Stimulated activated CD4-positive, alpha-beta T cell treated with anti-CD3 and anti-CD28 coated beads, Interleukin-15, amount 100 ng/mL, for 24 hours (primary cell): ENCODE measurements around the gene THAP8.
"Not testable (repeated sequence)": the region's sequence is repeated elsewhere in the genome, so short reads cannot be mapped to it uniquely, and the experiment has no call there.

Experiments used
- DNase-seq: peaks from one replicate; pipeline ENCODE4 v3.0.0-alpha.2; 2020

The THAP8 gene, protein sequence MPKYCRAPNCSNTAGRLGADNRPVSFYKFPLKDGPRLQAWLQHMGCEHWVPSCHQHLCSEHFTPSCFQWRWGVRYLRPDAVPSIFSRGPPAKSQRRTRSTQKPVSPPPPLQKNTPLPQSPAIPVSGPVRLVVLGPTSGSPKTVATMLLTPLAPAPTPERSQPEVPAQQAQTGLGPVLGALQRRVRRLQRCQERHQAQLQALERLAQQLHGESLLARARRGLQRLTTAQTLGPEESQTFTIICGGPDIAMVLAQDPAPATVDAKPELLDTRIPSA

DNA sequence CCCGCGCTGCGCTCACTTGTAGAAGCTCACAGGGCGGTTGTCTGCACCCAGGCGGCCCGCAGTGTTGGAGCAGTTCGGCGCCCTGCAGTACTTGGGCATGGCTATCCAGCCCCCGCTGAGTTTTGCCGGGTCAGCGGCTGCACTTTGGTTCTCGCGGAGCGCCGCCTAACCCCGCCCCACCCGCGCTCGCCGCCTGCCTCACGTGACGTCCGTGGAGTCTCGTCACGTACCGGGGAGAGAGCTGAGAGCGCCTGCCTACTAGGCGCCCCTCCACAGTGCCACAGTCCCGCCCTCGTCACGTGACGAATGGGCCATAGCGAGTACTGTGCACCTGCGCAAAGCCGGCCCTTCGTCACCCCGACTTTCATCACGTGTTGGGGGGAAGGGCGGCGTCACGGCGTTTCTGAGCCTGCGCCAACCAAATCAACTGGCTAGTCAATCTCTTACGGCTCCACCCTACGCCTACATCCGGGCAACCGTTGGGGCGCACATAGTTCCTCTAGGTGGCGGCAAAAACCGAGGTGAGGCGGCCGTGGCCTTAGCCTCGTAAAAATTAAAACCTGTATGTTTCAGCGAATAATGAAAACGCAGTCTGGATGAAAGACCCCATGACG is at the start of gene THAP8:
Gene THAP8 (minus strand): TSS at position 167 of the 614 bp plus-strand sequence. CDS start 68 bp downstream, at position 99.
- peak; percentile 100 for DNase-seq

DNA sequence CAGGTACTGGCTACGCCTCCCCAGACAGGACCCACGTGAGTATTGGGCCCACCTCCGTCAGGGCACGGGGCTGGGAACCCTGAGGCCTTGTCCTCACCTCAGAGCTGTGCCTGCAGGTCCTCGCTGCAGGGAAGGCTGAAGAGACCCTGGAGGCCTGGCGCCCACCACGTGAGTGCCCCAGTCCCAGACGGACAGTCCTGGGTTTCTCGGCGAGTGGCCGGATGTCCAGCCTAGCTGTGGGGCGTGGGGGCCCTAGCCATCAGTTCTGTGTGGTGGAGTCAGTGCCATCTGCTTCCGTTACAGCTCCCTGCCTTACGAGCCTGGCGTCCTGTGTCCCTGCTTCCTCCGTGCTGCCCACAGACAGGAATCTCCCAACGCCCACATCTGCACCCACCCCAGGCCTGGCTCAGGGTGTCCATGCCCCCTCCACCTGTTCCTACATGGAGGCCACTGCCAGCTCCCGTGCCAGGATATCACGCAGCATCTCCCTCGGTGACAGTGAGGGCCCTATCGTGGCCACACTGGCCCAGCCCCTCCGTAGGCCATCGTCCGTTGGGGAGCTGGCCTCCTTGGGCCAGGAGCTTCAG is 49.0 kb upstream of the THAP8 start:
- no peak for DNase-seq

DNA sequence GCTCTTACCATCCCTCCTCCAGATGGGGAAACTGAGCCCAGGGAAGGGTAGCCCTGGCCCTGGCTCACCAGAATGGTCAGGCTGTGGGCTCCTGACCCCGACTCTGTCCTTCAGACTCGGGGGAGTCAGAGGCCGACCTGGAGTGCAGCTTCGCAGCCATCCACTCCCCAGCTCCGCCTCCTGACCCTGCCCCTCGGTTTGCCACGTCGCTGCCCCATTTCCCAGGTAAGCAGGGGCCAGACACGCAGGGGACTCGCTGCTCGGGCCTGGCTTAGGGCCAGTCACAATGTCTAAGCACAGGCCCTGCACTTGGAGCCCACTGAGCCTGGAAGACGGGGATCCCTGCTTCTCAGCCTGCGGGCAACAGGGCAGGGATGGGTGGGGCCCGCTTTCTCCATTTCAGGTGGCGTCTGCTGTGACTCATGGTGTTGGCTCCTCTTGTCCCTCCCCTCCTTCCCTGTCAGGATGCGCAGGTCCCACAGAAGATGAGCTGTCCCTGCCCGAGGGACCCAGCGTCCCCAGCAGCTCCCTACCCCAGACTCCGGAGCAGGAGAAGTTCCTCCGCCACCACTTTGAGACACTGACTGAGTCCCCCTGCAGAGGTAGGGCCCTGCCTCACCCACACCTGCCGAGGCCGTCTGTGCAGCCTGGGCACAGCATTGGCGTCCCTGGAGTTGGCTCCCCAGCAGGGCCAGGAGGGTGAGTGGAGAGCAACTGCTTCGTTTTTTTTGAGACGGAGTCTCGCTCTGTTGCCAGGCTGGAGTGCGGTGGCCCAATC is 47.7 kb upstream of the THAP8 start:
- no peak for DNase-seq

DNA sequence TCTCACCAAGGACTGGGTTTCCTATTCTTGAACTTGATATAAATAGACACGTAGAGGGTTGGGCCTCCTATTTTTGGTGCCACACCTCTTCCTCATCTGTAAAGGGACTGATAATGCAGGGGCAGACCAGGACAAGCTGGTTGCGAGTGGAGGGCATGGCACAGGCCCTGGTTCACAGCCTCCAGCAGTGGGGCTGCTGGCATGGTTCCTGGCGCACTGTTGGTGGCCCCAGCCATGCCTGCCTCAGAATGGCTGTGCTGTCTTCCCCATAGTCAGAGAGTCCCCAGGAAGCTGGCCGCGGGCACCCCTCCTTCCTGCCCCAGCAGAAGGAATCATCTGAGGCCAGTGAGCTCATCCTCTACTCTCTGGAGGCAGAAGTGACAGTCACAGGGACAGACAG is 46.4 kb upstream of the THAP8 start:
- no peak for DNase-seq

DNA sequence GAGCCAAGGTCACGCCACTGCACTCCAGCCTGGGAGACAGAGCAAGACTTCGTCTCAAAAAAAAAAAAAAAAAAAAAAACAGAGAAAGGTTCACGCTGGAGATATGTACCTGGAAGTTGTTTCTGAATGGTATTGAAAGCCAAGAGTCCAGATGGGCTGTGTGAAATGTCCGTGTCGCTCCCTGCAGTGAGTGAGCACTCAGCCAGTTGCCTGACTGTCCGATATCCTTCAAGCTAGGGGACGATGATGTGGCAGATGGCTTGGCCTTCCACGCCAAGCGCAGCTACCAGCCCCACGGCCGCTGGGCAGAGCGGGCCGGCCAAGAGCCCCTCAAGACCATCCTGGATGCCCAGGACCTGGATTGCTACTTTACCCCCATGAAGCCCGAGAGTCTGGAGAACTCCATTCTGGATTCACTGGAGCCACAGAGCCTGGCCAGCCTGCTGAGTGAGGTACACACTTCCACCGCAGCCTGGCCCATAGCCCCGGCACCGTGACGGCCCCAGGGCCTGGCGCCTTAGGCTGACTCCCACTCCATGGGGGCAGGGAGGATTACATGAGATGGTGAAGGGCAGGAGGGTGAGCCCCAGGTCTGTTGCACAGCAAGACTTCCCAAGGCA is 45.2 kb upstream of the THAP8 start:
- DNase-seq, result no peak

DNA sequence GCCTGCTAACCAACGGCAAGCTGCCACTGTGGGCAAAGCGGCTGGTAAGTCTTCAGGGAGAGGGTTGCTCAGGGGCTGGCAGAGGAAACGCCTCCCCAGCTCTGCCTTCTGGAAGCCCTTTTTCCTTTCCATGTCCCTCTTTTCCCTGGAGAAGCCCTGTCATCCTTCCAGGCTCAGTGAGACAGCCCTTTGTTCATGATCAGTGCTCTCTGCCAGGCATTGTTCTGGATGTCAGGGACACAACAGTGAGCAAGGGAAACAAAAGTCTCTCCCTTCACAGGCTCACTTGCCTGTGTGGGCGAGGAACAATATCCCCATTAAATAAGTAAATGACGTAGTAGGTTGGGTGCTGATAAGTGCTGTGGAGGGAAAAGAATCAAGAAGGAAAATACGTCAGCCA is 43.0 kb upstream of the THAP8 start:
- DNase-seq, result no peak

DNA sequence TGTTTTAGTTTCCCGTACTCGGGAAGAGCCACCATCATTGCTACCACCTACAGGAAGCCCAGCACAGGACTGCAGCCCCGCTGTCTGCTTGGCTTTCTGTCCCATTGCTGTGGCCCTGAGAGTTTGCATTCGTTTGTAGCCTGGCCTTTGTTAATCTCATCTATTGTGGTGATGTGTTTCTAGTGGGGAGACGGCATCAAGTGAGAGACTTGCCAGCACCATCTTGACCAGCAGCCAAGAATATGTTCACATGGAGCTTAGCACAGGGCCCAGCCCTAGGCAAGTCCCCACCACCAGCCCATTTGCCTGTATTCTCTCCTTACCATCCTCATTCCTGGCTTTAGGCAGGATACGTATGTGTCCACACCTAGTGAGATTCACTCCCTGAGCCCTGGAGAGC is 39.6 kb upstream of the THAP8 start:
- DNase-seq, result no peak

DNA sequence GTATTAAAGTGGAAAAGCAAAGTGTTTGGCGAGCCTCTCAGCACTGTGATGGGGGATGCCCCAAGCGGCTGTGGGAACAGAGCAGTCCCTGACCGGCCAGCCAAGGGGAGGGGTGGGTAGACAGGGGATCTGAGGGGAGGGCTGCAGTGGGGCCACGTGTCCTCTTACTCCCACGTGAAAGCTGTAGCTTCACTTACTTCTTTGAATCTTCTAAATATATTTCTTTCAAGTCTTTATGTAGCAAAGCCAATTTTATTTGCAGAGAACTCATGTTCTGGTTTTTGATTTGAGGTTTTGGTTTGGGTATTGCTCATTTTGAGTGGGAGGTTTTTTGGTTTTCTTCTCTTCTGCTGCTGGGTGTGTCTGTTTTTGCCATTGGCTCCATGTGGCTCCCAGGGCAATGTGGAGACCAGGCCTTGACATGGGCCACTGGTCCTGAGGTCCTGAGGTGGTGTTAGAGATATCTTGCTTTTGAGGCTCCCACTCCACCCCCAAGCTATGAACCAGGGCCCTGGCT is 39.1 kb upstream of the THAP8 start:
- DNase-seq, result peak; percentile 44

DNA sequence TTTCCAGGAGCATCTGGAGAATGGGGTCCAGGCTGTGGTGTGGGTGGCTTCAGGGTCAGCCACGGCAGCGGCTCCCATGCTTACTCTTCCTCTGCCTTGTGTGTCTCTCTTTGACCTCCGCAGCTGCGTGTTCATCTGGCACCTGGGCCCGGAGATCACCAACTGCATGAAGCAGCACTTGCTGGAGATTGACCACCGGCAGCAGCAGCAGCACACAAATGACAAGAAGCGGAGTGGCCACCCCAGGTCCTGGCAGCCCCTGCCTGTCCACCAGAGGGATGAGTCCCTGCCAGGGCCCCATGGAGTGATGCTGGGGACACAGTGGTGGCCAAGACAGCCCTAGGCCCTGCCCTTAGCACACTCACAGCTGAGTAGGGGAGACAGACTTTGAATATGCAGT is 38.5 kb upstream of the THAP8 start:
- DNase-seq, result no peak

DNA sequence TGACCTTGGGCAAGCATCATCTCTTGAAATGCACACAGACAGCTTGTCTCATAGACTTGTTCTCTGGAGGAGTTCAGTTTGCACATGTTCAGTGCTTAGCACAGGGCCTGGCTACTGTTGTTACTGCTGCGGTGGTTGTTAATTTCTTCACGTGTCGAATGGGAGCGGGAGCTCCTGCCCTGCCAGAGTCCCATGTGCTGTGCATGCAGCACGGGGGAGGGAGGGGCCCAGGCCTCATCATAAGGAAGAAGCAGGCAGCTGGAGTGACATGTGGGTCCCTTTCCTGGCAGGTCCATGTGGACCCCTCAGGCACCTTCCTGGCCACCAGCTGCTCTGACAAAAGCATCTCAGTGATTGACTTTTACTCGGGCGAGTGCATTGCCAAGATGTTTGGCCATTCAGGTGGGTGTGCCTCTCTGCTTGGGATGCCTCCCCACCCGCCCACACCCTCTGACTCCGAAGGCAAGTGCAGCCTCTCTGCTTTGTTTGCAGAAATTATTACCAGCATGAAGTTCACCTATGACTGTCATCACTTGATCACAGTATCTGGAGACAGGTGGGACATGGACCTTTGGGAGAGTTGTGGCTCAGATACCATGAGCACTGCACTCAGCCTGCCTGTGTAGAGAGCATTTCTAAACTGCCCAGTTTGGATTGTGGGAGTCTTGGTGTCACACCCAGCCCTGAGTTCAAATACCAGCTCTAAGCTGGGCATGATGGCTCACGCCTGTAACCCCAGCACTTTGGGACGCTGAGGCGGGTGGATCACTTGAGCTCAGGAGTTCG is 37.0 kb upstream of the THAP8 start:
- DNase-seq, result no peak

DNA sequence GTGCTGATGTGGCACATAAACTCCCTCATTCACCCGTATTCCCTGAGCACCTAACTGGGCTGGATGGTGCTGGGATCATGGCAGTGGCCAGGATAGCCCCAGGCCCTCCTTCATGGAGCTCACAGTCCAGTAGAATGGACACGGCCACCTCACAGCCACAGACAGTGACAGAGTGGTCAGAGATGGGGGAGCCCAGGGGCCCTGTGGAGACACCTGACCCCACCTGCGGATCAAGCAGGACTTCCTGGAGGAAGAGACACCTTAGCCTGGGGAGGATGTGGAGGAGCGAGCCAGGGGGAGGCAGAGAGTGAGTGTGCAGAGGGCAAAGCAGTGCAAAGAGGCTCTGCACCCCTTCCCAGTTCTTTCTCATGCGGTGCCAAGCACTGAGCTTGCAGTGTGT is 35.8 kb upstream of the THAP8 start:
- DNase-seq, result no peak

DNA sequence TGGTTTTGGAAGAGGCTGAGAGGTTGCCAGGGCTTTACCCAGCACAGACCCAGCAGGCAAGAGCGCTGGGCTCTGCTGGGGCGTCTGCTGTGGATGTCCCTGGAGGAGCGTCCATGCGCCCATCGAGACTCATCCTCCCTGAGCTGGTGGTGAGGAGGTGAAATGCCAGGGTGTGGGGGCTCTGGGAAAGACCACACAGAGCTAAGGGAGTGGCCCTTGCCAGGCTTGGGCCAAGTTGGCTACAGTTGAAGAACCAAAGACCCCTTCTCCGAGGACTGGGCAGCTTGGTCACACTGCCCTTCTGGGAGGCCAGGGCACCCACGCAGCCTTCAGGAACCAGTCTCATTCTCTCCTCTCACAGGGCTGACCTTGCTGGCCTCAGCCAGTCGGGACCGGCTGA is 32.2 kb upstream of the THAP8 start:
- no peak for DNase-seq

DNA sequence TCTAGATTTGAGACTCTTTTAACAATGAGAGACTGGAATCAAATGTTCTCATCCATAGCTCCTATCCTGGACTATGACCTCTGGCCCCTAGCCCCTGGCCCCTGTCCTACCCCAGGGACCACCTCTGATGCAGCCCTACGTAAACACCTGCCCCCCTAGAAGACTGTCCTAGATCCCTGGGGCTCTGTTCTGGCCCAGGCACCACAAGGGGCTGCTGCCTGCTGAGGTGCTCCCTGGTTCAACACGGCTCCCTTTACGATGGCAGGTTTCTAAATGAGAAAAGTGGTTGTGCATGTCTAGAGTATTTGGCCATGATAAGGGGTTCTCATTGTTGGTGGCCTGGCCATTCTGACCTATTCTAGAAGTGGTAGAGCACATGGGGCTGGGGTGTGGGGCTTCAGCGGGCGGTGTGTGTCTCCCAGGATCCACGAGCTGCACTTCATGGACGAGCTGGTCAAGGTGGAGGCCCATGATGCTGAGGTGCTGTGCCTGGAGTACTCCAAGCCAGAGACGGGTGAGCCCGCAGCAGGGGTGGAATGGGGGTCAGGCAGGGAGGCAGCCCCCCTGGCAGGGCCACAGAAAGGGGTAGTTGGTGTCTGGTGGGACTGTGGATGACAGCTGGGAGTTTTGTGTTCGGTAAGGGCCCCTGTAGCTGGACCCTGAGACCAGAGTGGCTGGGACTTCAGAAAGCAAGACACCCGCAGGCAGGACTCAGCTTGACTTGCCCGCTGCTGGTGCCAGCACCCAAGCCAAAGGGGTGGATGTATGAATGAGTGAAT is 30.3 kb upstream of the THAP8 start:
- DNase-seq, result no peak

DNA sequence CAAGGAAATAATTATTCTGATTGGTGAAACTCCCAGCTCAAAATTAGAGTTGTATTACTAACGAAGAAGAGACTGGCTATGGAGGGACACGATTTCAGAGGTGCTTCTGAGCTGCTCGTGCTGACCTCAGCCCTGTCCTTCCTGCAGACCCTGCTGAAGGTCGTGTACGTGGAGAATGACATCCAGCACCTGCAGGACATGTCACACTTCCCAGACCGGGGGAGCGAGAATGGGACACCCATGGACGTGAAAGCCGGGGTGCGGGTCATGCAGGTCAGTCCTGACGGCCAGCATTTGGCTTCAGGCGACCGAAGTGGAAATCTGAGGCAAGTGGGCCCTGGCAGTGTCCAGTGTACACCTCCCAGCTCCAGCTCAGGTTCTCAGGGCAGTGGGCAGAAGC is 28.8 kb upstream of the THAP8 start:
- DNase-seq, result no peak

DNA sequence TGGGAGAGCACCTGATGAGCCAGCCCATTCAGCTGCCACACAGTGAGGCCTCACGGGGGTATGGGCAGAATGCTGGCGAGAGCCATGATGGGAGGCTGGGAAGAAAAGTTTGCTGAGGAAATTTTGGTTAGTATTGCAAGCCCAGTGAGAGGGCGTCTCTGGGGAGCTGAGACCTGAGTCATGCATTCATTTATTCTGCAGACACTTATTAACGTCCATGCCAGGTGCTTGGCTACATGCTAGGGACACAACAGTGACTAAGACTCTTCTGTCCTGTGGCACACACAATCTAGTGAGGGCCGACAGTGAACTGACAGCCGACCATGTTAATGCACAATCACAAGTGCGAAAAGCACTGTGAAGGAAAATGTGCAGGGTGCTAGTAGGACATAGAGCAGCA is 27.8 kb upstream of the THAP8 start:
- no peak for DNase-seq

DNA sequence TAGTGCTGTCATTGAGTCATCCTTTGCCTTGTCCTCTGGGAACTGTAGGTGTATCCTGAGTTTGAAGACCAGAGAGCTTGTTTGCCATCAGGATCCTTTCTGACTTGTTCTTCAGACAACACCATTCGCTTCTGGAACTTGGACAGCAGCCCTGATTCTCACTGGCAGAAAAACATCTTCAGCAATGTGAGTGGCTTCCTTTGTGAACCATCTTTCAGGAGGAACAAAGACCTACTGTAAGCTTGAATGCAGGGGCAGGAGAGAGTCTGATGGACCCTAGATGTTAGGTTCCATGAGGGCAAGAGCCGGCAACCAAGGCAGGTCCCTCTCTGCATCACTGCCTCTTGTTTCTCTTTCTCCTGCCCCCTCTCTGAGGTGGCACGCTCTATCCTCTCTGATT is 27.3 kb upstream of the THAP8 start:
- DNase-seq, result no peak

DNA sequence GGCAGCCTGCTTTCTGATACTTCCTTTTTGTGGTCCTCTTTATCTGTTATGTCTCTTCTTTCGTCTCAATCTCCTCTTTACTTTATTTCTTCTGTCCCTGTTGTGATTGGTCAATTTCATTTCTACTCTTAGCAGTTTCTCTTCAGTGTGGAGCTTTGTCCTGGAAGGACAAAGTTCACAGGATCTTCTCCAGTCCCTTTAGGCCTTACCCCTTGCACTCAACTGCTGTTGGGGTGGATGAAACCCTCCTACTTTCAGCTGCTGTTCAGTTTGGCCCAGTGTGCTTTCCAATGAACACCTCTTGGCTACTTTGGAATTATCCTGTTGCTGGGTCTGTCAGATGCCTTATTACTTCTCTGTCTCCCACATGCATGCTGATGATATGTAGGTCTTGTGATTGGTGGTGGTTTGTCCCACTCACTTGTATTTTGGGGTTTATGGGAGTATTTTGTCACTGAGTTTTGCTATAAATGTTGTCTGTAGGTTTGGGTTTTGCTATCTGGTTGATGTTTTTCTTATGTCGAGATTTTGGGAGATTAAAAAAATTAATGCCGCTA is 25.4 kb upstream of the THAP8 start:
- DNase-seq, result no peak

DNA sequence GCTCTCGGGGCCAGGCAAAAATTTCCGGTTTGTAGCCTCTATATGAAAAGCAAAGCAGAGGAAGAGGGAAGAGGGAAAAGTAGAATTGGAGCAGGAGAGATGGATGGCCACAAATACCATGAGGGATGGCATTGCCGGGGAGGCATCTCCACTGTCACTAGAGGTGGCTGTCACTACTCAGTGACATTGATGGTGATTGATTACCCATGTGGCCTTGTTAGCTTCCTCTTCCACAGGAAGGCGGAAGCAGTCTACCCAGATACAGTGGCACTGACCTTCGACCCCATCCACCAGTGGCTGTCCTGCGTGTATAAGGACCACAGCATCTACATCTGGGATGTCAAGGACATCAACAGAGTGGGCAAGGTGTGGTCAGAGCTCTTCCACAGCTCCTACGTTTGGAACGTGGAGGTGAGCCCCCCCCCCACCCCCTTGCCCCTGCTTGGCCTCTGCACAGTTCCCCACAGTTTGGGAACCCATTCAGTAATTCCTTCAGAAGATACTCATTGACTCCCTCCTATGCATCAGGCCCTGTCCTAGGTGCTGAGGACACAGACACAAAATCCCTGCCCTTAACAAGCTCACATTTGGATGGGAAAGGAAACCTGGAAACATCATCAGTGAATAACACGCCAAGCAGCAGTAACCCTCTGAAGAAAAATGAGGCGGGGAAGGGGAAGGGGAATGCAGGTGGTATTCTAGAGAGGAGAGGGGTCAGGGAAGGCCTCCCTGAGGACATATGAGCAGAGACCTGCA is 19.2 kb upstream of the THAP8 start:
- DNase-seq, result no peak

DNA sequence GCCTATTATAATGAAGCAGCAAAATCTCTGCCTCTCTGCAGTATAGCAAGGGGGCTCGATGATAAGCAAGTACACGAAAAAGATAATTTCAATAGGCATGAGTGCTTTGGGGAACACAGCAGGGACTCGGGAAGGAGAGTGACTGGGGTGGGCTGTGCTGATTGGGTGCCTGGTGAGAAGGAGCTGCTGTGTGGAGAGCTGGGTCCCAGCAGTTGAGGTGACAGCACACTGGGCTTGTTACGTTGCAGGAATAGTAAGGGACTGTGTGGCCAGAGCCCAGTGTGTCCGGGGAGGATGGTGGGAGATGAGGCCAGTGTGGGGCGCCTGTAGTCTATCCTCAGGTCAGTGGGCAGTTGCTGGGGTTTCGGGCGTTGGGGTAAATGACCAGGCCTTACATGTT is 18.0 kb upstream of the THAP8 start:
- no peak for DNase-seq

DNA sequence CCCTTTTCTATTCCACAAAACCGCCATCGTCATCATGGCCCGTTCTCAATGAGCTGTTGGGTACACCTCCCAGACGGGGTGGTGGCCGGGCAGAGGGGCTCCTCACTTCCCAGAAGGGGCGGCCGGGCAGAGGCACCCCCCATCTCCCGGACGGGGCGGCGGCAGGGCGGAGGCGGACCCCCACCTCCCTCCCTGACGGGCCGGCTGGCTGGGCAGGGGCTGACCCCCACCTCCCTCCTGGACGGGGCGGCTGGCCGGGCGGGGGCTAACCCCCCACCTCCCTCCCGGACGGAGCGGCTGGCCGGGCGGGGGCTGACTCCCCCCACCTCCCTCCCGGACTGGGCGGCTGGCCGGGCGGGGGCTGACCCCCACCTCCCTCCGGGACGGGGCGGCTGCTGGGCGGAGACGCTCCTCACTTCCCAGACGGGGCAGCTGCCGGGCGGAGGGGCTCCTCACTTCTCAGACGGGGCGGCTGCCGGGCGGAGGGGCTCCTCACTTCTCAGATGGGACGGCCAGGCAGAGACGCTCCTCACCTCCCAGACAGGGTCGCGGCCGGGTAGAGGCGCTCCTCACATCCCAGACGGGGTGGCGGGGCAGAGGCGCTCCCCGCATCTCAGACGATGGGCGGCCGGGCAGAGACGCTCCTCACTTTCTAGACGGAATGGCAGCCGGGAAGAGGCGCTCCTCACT is 14.9 kb upstream of the THAP8 start:
- DNase-seq, result not testable (repeated sequence)
